Measurements from ENCODE around the gene LDB2. TPM values are rescaled to one million over a fixed set of nuclear protein-coding genes. Genes with fewer than 3 reads are reported as not detected.

LDB2 gene
- total RNA-seq, 2 donors from 2014 or later: 11.4 to 14.5 TPM

DNA sequence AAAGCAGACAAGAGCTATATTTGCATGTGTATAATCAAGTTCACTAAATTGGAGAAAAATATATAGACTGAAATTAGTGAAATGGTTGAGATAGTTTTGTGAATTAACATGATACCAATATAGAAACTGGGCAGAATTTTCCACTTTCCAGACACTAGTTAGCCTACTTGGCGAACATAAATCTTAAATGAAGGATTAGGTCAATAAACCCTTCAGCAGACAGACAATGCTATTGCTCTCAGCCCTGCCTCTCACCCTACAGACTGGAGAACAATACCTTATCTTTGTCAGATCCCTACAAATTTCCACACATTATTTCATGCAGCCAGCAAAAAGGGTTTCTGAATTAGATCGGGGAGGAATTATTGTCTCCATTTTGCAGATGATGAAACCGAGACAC is 435.8 kb downstream of the LDB2 start:
- H3K9me3 ChIP-seq (ENCODE audit: control insufficient read depth, low read length): no peaks in the 10 kb centered on the region
- Mint-ChIP-seq H3K9me3 (no peaks in the 10 kb centered on the region), H3K27ac (no peak overlapping the region), H3K4me1 (no peaks in the 10 kb centered on the region), H3K36me3 (ENCODE audit: low read depth) (no peaks in the 10 kb centered on the region), H3K27me3 (ENCODE audit: insufficient read depth) (peaks cover 72% of the 10 kb centered on the region), H3K4me3 (no peak overlapping the region)
- H3K4me1 ChIP-seq (ENCODE audit: control insufficient read depth, insufficient read depth, low read length): no peaks in the 10 kb centered on the region
- no peak overlapping the region for H3K27ac ChIP-seq (ENCODE audit: low read depth, low read length)
- H3K9ac ChIP-seq (ENCODE audit: extremely low read depth, low read length, poor library complexity, severe bottlenecking): no peak overlapping the region
- H3K36me3 ChIP-seq (ENCODE audit: control insufficient read depth, insufficient read depth, low read length): no peaks in the 10 kb centered on the region
- no peak overlapping the region for H3K4me3 ChIP-seq (ENCODE audit: low read length)
- TF ChIP-seq, protein P1, sequence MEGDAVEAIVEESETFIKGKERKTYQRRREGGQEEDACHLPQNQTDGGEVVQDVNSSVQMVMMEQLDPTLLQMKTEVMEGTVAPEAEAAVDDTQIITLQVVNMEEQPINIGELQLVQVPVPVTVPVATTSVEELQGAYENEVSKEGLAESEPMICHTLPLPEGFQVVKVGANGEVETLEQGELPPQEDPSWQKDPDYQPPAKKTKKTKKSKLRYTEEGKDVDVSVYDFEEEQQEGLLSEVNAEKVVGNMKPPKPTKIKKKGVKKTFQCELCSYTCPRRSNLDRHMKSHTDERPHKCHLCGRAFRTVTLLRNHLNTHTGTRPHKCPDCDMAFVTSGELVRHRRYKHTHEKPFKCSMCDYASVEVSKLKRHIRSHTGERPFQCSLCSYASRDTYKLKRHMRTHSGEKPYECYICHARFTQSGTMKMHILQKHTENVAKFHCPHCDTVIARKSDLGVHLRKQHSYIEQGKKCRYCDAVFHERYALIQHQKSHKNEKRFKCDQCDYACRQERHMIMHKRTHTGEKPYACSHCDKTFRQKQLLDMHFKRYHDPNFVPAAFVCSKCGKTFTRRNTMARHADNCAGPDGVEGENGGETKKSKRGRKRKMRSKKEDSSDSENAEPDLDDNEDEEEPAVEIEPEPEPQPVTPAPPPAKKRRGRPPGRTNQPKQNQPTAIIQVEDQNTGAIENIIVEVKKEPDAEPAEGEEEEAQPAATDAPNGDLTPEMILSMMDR (conservative IDR thresholded peaks at IDR 0.05): no peak
- WGBS, 2 experiments (ENCODE audit: insufficient coverage in 1 of 2, insufficient read length in 1 of 2): 93 to 96% methylated on average over 3 of the region's 3 CpGs
- no peak for DNase-seq
- H3K27me3 ChIP-seq (ENCODE audit: control insufficient read depth, insufficient read depth, low read length, poor library complexity, severe bottlenecking): no peaks in the 10 kb centered on the region

DNA sequence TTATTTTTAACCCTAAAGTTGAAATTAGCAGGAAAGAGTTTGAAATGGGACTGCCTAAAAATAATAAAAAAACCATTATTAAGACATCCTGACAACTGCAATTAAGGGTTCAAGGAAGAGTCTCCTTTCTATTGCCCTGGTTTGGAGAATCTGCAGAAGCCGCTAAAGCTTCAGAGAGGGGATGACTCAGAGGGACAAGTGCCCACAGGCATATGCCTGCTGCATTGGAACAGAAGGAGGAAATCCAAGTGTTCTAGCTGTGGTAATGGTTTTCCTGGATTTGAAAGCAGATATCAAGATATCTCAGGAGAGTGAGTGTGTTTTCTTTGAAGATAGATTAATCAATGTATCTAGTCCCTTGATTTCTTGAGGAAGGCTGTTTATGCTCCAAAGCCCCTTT is 437.1 kb downstream of the LDB2 start:
- WGBS, 2 experiments (ENCODE audit: insufficient coverage in 1 of 2, insufficient read length in 1 of 2): 75 to 94% methylated on average over 1 of the region's 1 CpG
- Mint-ChIP-seq H3K27ac (no peak overlapping the region), H3K36me3 (ENCODE audit: low read depth) (no peaks in the 10 kb centered on the region)

DNA sequence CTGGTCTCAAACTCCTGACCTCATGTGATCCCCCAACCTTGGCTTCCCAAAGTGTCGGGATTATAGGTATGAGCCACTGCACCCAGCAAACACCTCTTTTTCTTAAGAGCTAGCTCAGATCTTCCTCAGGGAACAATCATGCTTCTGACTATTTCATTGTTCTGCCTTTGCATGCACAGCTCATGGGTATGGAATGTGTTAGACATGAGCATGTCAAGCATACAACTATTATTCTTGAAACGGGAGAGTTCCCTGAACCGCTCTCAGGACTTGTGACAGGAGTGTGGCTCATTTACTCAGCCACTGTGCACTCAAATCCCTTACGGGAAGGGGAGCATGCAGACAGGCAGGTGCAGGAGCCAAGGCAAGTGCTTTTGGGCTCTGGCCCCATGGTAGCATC is 440.5 kb downstream of the LDB2 start:
- Histone ChIP-seq H3K27me3 (ENCODE audit: control insufficient read depth, insufficient read depth, low read length, poor library complexity, severe bottlenecking) (no peaks in the 10 kb centered on the region), H3K36me3 (ENCODE audit: control insufficient read depth, insufficient read depth, low read length) (no peaks in the 10 kb centered on the region), H3K9ac (ENCODE audit: extremely low read depth, low read length, poor library complexity, severe bottlenecking) (no peak overlapping the region), H3K27ac (ENCODE audit: low read depth, low read length) (no peak overlapping the region), H3K4me3 (ENCODE audit: low read length) (no peak overlapping the region), H3K9me3 (ENCODE audit: control insufficient read depth, low read length) (no peaks in the 10 kb centered on the region), H3K4me1 (ENCODE audit: control insufficient read depth, insufficient read depth, low read length) (no peaks in the 10 kb centered on the region)
- DNase-seq: no peak
- H3K4me3 Mint-ChIP-seq: no peak overlapping the region
- TF ChIP-seq, protein P1 (conservative IDR thresholded peaks at IDR 0.05): no peak
- no peak overlapping the region for H3K27ac Mint-ChIP-seq
- 94 to 96% methylated on average over 4 of the region's 4 CpGs for WGBS, 2 experiments (ENCODE audit: insufficient coverage in 1 of 2, insufficient read length in 1 of 2)
- no peaks in the 10 kb centered on the region for H3K36me3 Mint-ChIP-seq (ENCODE audit: low read depth)
- peaks cover 85% of the 10 kb centered on the region for H3K27me3 Mint-ChIP-seq (ENCODE audit: insufficient read depth)
- peaks cover 1% of the 10 kb centered on the region for H3K9me3 Mint-ChIP-seq
- H3K4me1 Mint-ChIP-seq: no peaks in the 10 kb centered on the region

More for the DNA sequence above, 437.1 kb downstream of the LDB2 start:
- Histone ChIP-seq H3K9me3 (ENCODE audit: control insufficient read depth, low read length) (no peaks in the 10 kb centered on the region), H3K4me1 (ENCODE audit: control insufficient read depth, insufficient read depth, low read length) (no peaks in the 10 kb centered on the region), H3K27me3 (ENCODE audit: control insufficient read depth, insufficient read depth, low read length, poor library complexity, severe bottlenecking) (no peaks in the 10 kb centered on the region), H3K27ac (ENCODE audit: low read depth, low read length) (no peak overlapping the region), H3K4me3 (ENCODE audit: low read length) (no peak overlapping the region), H3K9ac (ENCODE audit: extremely low read depth, low read length, poor library complexity, severe bottlenecking) (no peak overlapping the region), H3K36me3 (ENCODE audit: control insufficient read depth, insufficient read depth, low read length) (no peaks in the 10 kb centered on the region)
- Mint-ChIP-seq H3K27me3 (ENCODE audit: insufficient read depth) (peaks cover 76% of the 10 kb centered on the region), H3K4me1 (no peaks in the 10 kb centered on the region), H3K4me3 (no peak overlapping the region), H3K9me3 (no peaks in the 10 kb centered on the region)
- DNase-seq: no peak
- TF ChIP-seq, protein P1 (conservative IDR thresholded peaks at IDR 0.05): no peak
